GM12878 (cell line): ENCODE measurements around the gene CCDC68. TPM values are rescaled to one million over a fixed set of nuclear protein-coding genes. Genes with fewer than 3 reads are reported as not detected.

Source experiments
- ATAC-seq: fragments of 200-7000 bp; cut with Tn5 transposase; 3 replicates; pipeline ENCODE4 v1.9.1; 2020; ENCODE audit warnings: mild to moderate bottlenecking, moderate library complexity
- BruUV-seq: library from RNA; stranded (reverse); fragments of 400-500 nt; replicated peaks from 2 replicates; lab custom pipeline; 2021; lab: Mats Ljungman, UMichigan
- CTCF ChIA-PET: fragments of 300-600 bp; sonication (Branson Sonifier 250); formaldehyde crosslinking; extraction: SDS; loops from one replicate; lab custom pipeline; 2021; ENCODE audit warnings: inconsistent platforms; lab: Yijun Ruan, JAX
- POLR2A ChIA-PET: fragments of 350-600 bp; formaldehyde crosslinking; extraction: SDS; loops from one replicate; lab custom pipeline; 2021; ENCODE audit warnings: inconsistent platforms; lab: Charles Lee
- RAD21 ChIA-PET: fragments of 300-600 bp; sonication (Branson Sonifier 250); formaldehyde crosslinking; loops from one replicate; lab custom pipeline; 2023; ENCODE audit warnings: antibody characterized with exemption; ENCODE audit not compliant: unreplicated experiment; lab: Charles Lee
- SMC1A ChIA-PET: fragments of 300-600 bp; sonication (Branson Sonifier 250); formaldehyde crosslinking; loops from one replicate; lab custom pipeline; 2023; ENCODE audit not compliant: unreplicated experiment, uncharacterized antibody; lab: Charles Lee
- DNase-seq: peaks from one replicate; pipeline ENCODE4 v3.0.0-alpha.2; 2011; ENCODE audit warnings: low read depth, low spot score
- FAIRE-seq: peaks from 3 replicates; lab custom pipeline; 2011; peaks lifted over from hg19 to GRCh38; lab: Jason Lieb, UNC
- H2AFZ ChIP-seq: 2 replicates; pipeline ENCODE4 v1.6.0; 2011; ENCODE audit warnings: low read depth, low read length, control low read depth; ENCODE audit not compliant: control insufficient read depth
- H3K27ac ChIP-seq: 2 replicates; pipeline ENCODE4 v1.5.1; 2011; ENCODE audit warnings: control low read depth; ENCODE audit not compliant: control insufficient read depth, insufficient read depth
- H3K27me3 ChIP-seq, 2 experiments: replicated peaks in 1 of 2; 2 replicates each; pipeline versions ENCODE4 v1.6.0 to v1.6.1; 2011; ENCODE audit warnings: low read length in 1 of 2; ENCODE audit not compliant: control insufficient read depth in 2 of 2, insufficient read depth in 2 of 2
- H3K36me3 ChIP-seq, 2 experiments: 2 replicates each; pipeline ENCODE4 v1.5.1; 2011; ENCODE audit warnings: low read length in 1 of 2; ENCODE audit not compliant: control insufficient read depth in 2 of 2, insufficient read depth in 2 of 2
- H3K4me1 ChIP-seq: 2 replicates; pipeline ENCODE4 v1.6.1; 2011; ENCODE audit warnings: mild to moderate bottlenecking, low read length, moderate library complexity, mixed read lengths; ENCODE audit not compliant: control insufficient read depth, insufficient read depth
- H3K4me2 ChIP-seq: 2 replicates; pipeline ENCODE4 v1.6.0; 2011; ENCODE audit warnings: control low read depth; ENCODE audit not compliant: control insufficient read depth, insufficient read depth
- H3K4me3 ChIP-seq: fragments of 200-600 bp; sonication (generic); 2 replicates; pipeline ENCODE4 v1.5.1; 2016
- H3K79me2 ChIP-seq: 2 replicates; pipeline ENCODE4 v1.6.0; 2011; ENCODE audit warnings: low read length; ENCODE audit not compliant: control insufficient read depth, insufficient read depth
- H3K9ac ChIP-seq: 2 replicates; pipeline ENCODE4 v1.8.0; 2011; ENCODE audit warnings: low read length, control low read depth, mixed read lengths; ENCODE audit not compliant: control insufficient read depth, insufficient read depth
- H3K9me3 ChIP-seq: replicated peaks from 3 replicates; pipeline ENCODE4 v1.5.1; 2011; ENCODE audit warnings: mild to moderate bottlenecking, low read length; ENCODE audit not compliant: control insufficient read depth, insufficient read depth
- H4K20me1 ChIP-seq: 2 replicates; pipeline ENCODE4 v1.6.0; 2011; ENCODE audit not compliant: control insufficient read depth, insufficient read depth
- CBFB ChIP-seq: IDR thresholded peaks from 2 replicates; pipeline ENCODE4 v1.6.1; 2016; ENCODE audit warnings: antibody characterized with exemption, low read depth
- CHD1 ChIP-seq: IDR thresholded peaks from 2 replicates; pipeline ENCODE4 v1.6.1; 2012; ENCODE audit warnings: low read depth, low read length, improper control_type of control experiment
- CREM ChIP-seq: IDR thresholded peaks from 2 replicates; pipeline ENCODE4 v1.6.1; 2014; ENCODE audit warnings: antibody characterized with exemption, low read depth
- ETV6 ChIP-seq, 2 experiments: fragments of 450-650 bp in 1 of 2; IDR thresholded peaks in 1 of 2; conservative IDR thresholded peaks in 1 of 2; 2 replicates each; pipeline ENCODE4 v1.6.1; 2014; ENCODE audit warnings: antibody characterized with exemption in 1 of 2, borderline replicate concordance in 1 of 2, low read depth in 1 of 2, mild to moderate bottlenecking in 1 of 2, moderate library complexity in 1 of 2
- GATAD2B ChIP-seq: fragments of 450-650 bp; conservative IDR thresholded peaks from 2 replicates; pipeline ENCODE4 v1.6.1; 2017; ENCODE audit warnings: low read depth, mild to moderate bottlenecking, moderate library complexity
- KAT2A ChIP-seq: conservative IDR thresholded peaks from 2 replicates; pipeline ENCODE4 v1.6.1; 2011; ENCODE audit warnings: low read depth, low read length; ENCODE audit not compliant: control insufficient read depth
- KDM1A ChIP-seq: fragments of 200-600 bp; sonication (generic); IDR thresholded peaks from 2 replicates; pipeline ENCODE4 v1.6.1; 2016; ENCODE audit warnings: borderline replicate concordance
- MTA3 ChIP-seq: IDR thresholded peaks from 2 replicates; pipeline ENCODE4 v1.6.1; 2012; ENCODE audit warnings: low read length, inconsistent platforms, borderline replicate concordance
- NFXL1 ChIP-seq: fragments of 450-650 bp; IDR thresholded peaks from 2 replicates; pipeline ENCODE4 v1.6.1; 2017; ENCODE audit warnings: antibody characterized with exemption, mild to moderate bottlenecking, borderline replicate concordance
- RCOR1 ChIP-seq: conservative IDR thresholded peaks from 2 replicates; pipeline ENCODE4 v1.6.1; 2012; ENCODE audit warnings: low read depth, low read length, improper control_type of control experiment
- SMAD1 ChIP-seq: fragments of 450-650 bp; IDR thresholded peaks from 2 replicates; pipeline ENCODE4 v1.6.1; 2018; ENCODE audit warnings: mild to moderate bottlenecking, low read depth; ENCODE audit not compliant: partially characterized antibody
- STAT3 ChIP-seq: IDR thresholded peaks from 2 replicates; pipeline ENCODE4 v1.6.1; 2011; ENCODE audit warnings: low read depth, low read length, improper control_type of control experiment
- SUZ12 ChIP-seq: fragments of 200-600 bp; sonication (generic); IDR thresholded peaks from one replicate; pipeline ENCODE4 v1.6.1; 2018; ENCODE audit warnings: antibody characterized with exemption, mild to moderate bottlenecking; ENCODE audit not compliant: unreplicated experiment
- TBL1XR1 ChIP-seq: IDR thresholded peaks from 2 replicates; pipeline ENCODE4 v1.6.1; 2012; ENCODE audit warnings: low read depth, low read length, improper control_type of control experiment
- ZBTB40 ChIP-seq: fragments of 450-650 bp; IDR thresholded peaks from 2 replicates; pipeline ENCODE4 v1.6.1; 2016; ENCODE audit warnings: mild to moderate bottlenecking, moderate library complexity, borderline replicate concordance
- WGBS: methylation state at CpG from one replicate; pipeline ENCODE4 v1.1.6; 2016; ENCODE audit warnings: low lambda C conversion rate; ENCODE audit not compliant: insufficient replicate concordance, insufficient coverage; ENCODE audit errors: missing lambda C conversion rate; 5-methylcytosine and 5-hydroxymethylcytosine counted together
- in situ Hi-C: fragments of 300-500 bp; cut with MboI; formaldehyde crosslinking; loops from 9 replicates; pipeline ENCODE4 v1.14.3; 2018; ENCODE audit warnings: mixed read lengths
- intact Hi-C: fragments of 100-400 bp; cut with micrococcal nuclease; formaldehyde crosslinking; loops from one replicate; pipeline ENCODE4 v1.14.2; 2022; ENCODE audit not compliant: unreplicated experiment
- polyA plus RNA-seq, 11 experiments: library from polyadenylated mRNA; depleted of rRNA in 4 of 11; unstranded in 6 of 11; stranded (reverse) in 5 of 11; fragments of >200 nt; fragmentation: Nextera tagmentation in 4 of 11; fragmentation: Illumina TruSeq in 1 of 11; extraction: Ambion mirVana in 4 of 11; extraction: Trizol in 1 of 11; gene quantifications; 1 replicate in 1 of 11; 2 replicates in 10 of 11; pipeline versions ENCODE4 v1.2.1 to v1.2.3, GENCODE V29; 2011 to 2016; ENCODE audit warnings: inconsistent platforms in 2 of 11, missing spikeins in 2 of 11, low read depth in 1 of 11
- total RNA-seq, 4 experiments: library from RNA; depleted of rRNA in 3 of 4; stranded (reverse); fragments of >200 nt in 3 of 4; fragmentation: Illumina TruSeq in 1 of 4; extraction: Trizol in 1 of 4; gene quantifications; 2 replicates each; pipeline versions ENCODE4 v1.2.1 to v1.2.3, GENCODE V29; 2013 to 2021
- TF ChIP-seq, protein P1 (sequence below): fragments of 150-350 bp; IDR thresholded peaks from 2 replicates; pipeline ENCODE4 v1.6.1; 2016; ENCODE audit warnings: low read depth, low read length

The CCDC68 gene
- total and polyA plus RNA-seq, 10 of the 15 experiments (the other 5 are each of a cell fraction or from before 2014, with no cell fraction given) = 0.04 TPM; not detected in 9

DNA sequence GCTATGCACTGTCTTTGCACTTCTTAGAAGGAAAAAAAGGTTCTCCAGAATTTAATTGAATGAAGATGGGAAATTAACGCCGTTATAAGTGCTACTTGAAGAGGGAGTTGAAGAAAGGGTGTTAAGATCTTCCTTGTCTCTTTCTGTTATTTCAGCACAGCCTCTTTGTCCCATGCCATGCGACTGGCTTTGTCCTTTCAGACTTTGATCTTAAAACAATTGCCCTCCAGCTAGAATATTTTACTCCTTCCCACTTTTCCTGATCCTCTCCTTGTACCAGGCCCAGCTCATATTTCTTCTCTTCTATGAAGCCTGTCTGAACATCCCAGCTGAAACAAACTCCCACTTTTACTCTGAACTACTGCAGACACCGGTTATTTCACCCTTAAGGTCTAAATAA lies 79.6 kb downstream of the CCDC68 start (continued):
- TF ChIP-seq, protein P1, sequence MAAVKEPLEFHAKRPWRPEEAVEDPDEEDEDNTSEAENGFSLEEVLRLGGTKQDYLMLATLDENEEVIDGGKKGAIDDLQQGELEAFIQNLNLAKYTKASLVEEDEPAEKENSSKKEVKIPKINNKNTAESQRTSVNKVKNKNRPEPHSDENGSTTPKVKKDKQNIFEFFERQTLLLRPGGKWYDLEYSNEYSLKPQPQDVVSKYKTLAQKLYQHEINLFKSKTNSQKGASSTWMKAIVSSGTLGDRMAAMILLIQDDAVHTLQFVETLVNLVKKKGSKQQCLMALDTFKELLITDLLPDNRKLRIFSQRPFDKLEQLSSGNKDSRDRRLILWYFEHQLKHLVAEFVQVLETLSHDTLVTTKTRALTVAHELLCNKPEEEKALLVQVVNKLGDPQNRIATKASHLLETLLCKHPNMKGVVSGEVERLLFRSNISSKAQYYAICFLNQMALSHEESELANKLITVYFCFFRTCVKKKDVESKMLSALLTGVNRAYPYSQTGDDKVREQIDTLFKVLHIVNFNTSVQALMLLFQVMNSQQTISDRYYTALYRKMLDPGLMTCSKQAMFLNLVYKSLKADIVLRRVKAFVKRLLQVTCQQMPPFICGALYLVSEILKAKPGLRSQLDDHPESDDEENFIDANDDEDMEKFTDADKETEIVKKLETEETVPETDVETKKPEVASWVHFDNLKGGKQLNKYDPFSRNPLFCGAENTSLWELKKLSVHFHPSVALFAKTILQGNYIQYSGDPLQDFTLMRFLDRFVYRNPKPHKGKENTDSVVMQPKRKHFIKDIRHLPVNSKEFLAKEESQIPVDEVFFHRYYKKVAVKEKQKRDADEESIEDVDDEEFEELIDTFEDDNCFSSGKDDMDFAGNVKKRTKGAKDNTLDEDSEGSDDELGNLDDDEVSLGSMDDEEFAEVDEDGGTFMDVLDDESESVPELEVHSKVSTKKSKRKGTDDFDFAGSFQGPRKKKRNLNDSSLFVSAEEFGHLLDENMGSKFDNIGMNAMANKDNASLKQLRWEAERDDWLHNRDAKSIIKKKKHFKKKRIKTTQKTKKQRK = no peak

GRCh38 chr18:54878659-54879358 lies 80.5 kb downstream of the CCDC68 start:
- no peak for FAIRE-seq
- TF ChIP-seq NFXL1 (no peak), KDM1A (no peak), SMAD1 (no peak), SUZ12 (no peak), TBL1XR1 (no peak), STAT3 (no peak), CHD1 (no peak), ETV6 (conservative IDR thresholded peaks at IDR 0.05 in 1 of 2, IDR thresholded peaks at IDR 0.05 in 1 of 2; ENCODE audit: borderline replicate concordance in 1 of 2, low read depth in 1 of 2) (no peak), GATAD2B (no peak), RCOR1 (no peak), MTA3 (no peak), CREM (no peak), KAT2A (no peak), ZBTB40 (no peak), CBFB (no peak)

More at GRCh38 chr18:54878659-54879358, 80.5 kb downstream of the CCDC68 start:
- ChIA-PET POLR2A (no interaction called here), CTCF (no interaction called here), SMC1A (no interaction called here), RAD21 (no interaction called here)
- no peaks in the 10 kb centered on the region for H4K20me1 ChIP-seq
- no peaks in the 10 kb centered on the region for H3K27me3 ChIP-seq
- H3K36me3 ChIP-seq = no peaks in the 10 kb centered on the region
- intact Hi-C loops = no loop called here
- DNase-seq (no peak), ATAC-seq (no peak)
- no peak overlapping the region for H3K4me2 ChIP-seq
- no peak overlapping the region for H3K9ac ChIP-seq
- H3K27ac ChIP-seq = no peak overlapping the region
- 3% methylated on average over 3 of the region's 3 CpGs for whole genome bisulfite sequencing
- H3K4me1 ChIP-seq = no peaks in the 10 kb centered on the region
- no peaks in the 10 kb centered on the region for H3K79me2 ChIP-seq
- no peak overlapping the region for H2AFZ ChIP-seq
- in situ Hi-C loops = no loop called here
- no peaks in the 10 kb centered on the region for H3K9me3 ChIP-seq
- no TSS peak for BruUV-seq
- no peak overlapping the region for H3K4me3 ChIP-seq
